ENCODE measurements around the gene KLHL26.
"Not testable (repeated sequence)": the region's sequence is repeated elsewhere in the genome, so short reads cannot be mapped to it uniquely, and the experiment has no call there.

KLHL26 gene

GRCh38 chr19:18600692-18601397 lies 36.0 kb upstream of the KLHL26 start:
- in situ Hi-C loops (cut with HindIII; ENCODE audit: low sequenced_read_pairs) = not testable (repeated sequence)

- in situ Hi-C loops (cut with HindIII; ENCODE audit: low sequenced_read_pairs) = no loop called here
Measured at GRCh38 chr19:18601875-18602274, 35.0 kb upstream of the KLHL26 start.

- in situ Hi-C loops (cut with HindIII; ENCODE audit: low sequenced_read_pairs) = no loop called here
Measured at GRCh38 chr19:18603255-18603957, 33.4 kb upstream of the KLHL26 start.

GRCh38 chr19:18603958-18604819 lies 32.6 kb upstream of the KLHL26 start:
- in situ Hi-C loops (cut with HindIII; ENCODE audit: low sequenced_read_pairs) = no loop called here

GRCh38 chr19:18604820-18605159 lies 32.0 kb upstream of the KLHL26 start:
- in situ Hi-C loops (cut with HindIII; ENCODE audit: low sequenced_read_pairs) = no loop called here

- in situ Hi-C loops (cut with HindIII; ENCODE audit: low sequenced_read_pairs) = no loop called here
Measured at GRCh38 chr19:18605196-18605545, 31.7 kb upstream of the KLHL26 start.

- in situ Hi-C loops (cut with HindIII; ENCODE audit: low sequenced_read_pairs) = no loop called here
Measured at GRCh38 chr19:18605546-18606280, 31.1 kb upstream of the KLHL26 start.

GRCh38 chr19:18606281-18607225 lies 30.3 kb upstream of the KLHL26 start, which contains the start of gene CRLF1:
TSS of gene CRLF1 (minus strand) at chr19:18606799. CDS start at chr19:18606656, 143 bp downstream.
- in situ Hi-C loops (cut with HindIII; ENCODE audit: low sequenced_read_pairs) = no loop called here

GRCh38 chr19:18607226-18608101 lies 29.4 kb upstream of the KLHL26 start:
- in situ Hi-C loops (cut with HindIII; ENCODE audit: low sequenced_read_pairs) = no loop called here

- in situ Hi-C loops (cut with HindIII; ENCODE audit: low sequenced_read_pairs) = no loop called here
Measured at GRCh38 chr19:18608102-18608804, 28.6 kb upstream of the KLHL26 start.

- in situ Hi-C loops (cut with HindIII; ENCODE audit: low sequenced_read_pairs) = no loop called here
Measured at GRCh38 chr19:18608805-18609716, 27.8 kb upstream of the KLHL26 start.

- in situ Hi-C loops (cut with HindIII; ENCODE audit: low sequenced_read_pairs) = no loop called here
Measured at GRCh38 chr19:18609717-18610051, 27.1 kb upstream of the KLHL26 start.

- in situ Hi-C loops (cut with HindIII; ENCODE audit: low sequenced_read_pairs) = no loop called here
Measured at GRCh38 chr19:18610245-18610555, 26.6 kb upstream of the KLHL26 start.

- in situ Hi-C loops (cut with HindIII; ENCODE audit: low sequenced_read_pairs) = no loop called here
Measured at GRCh38 chr19:18610556-18611326, 26.1 kb upstream of the KLHL26 start.

GRCh38 chr19:18611327-18612050 lies 25.3 kb upstream of the KLHL26 start:
- in situ Hi-C loops (cut with HindIII; ENCODE audit: low sequenced_read_pairs) = no loop called here
